ENCODE results near the gene RAB17.
A peak's percentile ranks its signal among the peaks of the same experiment; 100 is the strongest.

The RAB17 gene

DNA sequence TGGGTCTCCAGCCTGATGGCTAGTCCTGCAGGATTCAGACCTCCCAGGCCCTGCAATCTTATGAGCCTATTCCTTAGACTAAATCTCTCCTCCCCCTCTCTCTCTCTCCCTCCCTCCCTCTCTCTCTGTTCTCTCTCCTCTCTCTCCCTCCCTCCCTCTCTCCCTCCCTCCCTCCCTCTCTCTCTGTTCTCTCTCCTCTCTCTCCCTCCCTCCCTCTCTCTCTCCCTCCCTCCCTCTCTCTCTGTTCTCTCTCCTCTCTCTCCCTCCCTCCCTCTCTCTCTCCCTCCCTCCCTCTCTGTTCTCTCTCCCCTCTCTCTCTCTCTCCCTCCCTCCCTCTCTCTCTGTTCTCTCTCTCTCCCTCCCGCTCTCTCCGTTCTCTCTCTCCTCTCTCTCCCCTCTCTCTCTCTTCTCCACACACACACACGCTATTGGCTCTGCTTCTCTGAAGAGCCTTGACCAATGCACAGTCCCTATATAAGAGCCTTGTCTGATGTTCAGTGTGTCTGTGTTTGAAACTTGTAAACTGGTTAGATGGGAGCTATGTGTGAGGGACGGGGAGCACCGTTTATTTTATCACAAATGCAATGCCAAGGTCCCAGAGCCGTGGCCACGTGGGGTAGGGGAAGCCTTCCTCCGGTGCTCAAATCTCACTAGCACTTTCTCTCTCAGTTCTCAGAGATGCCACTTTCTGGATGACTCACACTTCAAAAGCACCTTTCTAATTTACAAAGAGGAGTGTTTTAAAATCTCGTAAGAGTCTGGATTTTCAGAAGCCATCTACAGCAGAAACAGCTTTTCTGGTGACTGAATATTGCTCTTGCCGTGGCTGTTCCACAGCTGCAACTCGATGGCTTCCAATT is 33.5 kb downstream of the RAB17 start:
- no peak for DNase-seq

DNA sequence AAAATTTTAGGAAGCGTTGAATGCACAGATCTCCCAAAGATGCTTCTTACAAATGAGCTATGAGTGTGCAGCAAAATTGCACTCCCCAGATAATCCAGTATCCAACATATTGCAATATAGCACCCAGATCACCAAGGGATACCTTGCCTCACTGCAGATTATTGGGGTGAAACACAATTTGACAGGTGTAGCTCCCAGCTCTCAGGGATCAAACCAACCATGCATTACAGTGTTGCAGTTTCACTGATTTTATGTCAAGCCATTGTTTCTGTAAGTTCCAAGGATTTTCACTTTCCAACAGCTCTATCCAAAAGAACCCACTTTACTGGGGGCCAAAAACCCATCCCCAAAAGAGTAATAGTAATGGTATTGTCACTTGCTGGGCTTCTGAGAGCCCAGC is 35.0 kb downstream of the RAB17 start:
- no peak for DNase-seq

DNA sequence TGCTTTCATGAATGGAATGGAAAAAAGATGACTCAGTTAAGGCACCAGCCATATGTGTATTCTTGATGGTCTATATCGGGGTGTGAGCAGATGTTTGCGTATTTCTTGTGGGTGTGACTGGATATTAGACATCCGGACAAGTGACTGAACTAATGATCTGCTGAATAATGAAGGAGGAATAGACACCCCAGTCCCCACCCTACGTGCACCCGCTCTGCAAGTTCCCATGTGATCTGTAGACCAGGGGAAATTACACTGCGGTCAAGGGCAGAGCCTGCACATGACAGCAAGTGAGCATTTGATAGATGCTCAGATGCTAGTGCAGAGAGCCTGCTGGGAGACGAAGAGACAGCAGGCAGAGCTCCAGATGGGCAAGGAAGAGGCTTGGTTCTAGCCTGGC is 36.6 kb downstream of the RAB17 start:
- no peak for DNase-seq

DNA sequence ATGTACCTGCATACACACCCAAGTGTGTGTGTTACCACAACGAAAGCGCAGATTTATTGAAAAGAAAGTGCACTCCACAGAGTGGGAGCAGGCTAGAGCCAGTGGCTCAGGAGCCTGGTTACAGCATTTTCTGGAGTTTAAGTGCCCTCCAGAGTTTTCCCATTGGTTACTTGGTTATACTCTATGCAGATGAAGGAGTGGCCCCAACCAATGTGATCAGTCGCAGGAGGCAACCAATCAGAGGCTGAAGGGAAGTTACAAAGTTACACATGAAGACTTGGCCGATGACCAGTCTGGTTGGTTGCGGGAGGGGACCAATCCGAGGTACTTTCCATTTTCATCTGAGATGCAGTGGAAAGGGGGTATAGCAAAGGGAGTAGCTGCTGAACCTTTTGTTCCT is 37.6 kb downstream of the RAB17 start:
- no peak for DNase-seq

DNA sequence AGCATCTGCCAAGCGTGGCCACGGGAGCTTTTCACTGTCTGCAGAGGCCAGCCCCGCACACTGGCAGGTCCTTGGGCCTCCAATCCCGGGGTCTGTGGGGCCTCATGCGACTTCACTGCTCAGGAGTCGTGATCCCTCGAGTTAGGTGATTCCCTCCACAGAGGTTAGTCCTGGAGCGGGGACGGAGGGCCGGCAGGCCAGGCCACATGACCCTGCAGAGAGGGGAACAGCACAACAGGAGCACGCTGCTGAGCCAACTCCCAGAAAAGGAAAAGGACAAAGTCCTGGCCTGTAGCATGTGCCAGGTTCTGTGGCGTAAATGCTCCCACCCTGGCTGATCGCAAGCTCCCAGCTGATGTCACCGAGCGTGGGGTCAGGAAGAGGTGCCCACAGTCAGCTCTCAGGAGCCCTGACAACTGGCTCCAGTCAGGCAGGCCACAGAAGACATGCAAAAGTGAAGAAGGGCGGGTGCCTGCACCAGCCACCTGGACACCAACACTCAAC is 39.4 kb downstream of the RAB17 start:
- no peak for DNase-seq

DNA sequence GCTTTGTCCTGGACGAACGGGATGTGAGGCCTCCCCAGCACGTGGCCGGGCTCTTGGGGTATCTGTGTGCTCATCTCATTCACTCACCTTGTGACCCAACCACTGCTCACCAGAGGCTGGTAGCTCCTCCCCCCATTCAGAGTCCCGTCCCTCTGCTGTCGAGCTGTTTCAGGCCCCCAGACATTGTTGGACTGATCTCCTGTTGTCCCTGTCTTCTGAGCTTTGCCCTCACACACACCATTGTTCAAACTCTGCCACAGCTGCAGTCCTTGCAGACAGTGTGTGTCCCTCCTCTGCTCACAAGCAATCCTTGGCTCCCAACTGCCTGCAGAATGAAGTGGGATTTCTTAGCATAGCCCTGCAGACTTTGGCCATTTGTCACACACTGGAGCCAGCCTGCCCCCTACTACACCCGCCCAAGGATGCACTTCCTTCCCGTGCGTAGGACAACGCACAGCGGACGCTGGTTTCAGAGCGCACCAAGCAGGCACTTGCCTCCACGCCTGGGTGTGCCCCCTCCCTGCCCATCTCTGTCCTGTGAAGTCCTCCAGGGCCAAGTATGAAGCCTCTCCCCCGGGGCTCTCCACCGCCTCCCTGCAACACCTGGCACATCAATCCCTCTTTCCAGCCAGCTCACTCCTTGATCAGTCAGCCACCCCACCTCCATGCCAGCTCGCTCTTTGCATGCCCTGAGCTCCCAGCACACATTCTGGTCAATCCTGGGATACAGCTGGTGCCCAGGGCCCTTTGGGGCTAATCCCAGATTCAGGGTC is 40.7 kb downstream of the RAB17 start:
- DNase-seq, result peak in 1 of 2 experiments; percentile 14

DNA sequence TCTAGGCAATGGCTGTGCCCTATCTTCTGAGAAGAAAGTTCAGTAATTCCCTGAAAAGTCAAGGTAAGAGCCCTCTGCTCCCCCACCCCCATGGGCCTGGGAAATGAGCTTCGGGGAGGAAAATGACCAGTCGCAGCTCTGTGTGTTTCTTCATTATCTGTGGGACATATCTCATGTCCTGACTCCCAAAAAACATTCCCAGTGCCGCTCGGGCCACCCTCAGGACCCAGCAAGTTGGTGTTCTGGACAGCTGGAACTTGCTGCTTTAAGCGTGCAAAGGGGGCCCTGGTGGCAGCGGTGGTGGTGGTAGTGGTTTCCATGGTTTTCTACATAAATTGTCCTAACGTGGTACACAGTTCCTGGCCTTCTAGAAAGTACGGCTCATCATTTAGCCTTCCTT is 41.3 kb downstream of the RAB17 start:
- no peak for DNase-seq

DNA sequence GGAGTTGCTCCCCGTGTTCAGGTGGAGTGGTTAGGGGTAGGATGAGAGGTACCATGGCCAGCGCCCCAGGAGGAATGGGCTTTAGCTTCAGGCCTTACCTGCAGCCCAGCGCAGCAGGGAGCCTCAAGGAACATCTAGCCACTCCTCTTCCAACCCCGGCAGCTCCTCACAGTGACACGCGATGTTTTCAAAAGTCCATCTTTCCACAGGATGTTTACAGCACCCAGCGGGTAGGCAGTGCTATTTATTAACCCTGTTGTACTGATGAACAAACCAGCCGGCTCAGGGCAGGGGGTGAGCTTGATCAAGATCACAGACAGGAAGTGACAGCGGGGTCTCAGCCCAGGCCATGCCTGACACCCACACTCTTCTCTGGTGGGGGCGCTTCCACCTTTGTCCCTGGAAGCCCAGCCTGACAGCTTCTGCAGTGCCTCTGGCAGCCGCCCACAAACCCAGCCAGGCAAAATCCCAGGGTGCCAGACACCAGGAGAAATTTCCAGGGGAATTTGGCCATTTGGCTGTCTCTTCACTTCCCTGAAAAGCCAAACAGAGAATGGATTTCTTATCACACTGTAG is 42.6 kb downstream of the RAB17 start:
- no peak for DNase-seq

DNA sequence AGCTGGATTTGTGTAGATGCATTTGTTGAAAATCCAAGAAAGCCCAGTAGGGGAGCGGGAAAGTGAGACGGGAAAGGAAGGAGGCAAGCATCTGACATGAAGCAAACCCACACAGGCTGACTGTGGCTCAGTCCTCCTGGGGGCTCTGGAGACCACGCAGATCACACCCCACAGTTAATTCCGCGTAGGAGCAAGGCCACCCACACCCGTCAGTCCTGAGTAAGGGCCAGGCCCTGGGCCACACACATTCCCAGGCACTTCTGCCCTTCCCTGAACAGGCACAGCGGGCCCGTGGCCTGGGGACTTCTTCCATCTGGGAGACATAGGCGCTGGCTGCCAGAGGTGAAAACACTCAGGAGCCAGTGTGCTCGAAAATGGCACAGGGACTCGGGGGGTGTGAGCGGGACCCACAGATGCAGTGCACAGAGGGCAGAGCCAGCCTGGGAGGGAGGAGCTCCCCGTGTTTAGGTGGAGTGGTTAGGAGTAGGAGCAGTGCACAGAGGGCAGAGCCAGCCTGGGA is 43.6 kb downstream of the RAB17 start:
- DNase-seq, result no peak

DNA sequence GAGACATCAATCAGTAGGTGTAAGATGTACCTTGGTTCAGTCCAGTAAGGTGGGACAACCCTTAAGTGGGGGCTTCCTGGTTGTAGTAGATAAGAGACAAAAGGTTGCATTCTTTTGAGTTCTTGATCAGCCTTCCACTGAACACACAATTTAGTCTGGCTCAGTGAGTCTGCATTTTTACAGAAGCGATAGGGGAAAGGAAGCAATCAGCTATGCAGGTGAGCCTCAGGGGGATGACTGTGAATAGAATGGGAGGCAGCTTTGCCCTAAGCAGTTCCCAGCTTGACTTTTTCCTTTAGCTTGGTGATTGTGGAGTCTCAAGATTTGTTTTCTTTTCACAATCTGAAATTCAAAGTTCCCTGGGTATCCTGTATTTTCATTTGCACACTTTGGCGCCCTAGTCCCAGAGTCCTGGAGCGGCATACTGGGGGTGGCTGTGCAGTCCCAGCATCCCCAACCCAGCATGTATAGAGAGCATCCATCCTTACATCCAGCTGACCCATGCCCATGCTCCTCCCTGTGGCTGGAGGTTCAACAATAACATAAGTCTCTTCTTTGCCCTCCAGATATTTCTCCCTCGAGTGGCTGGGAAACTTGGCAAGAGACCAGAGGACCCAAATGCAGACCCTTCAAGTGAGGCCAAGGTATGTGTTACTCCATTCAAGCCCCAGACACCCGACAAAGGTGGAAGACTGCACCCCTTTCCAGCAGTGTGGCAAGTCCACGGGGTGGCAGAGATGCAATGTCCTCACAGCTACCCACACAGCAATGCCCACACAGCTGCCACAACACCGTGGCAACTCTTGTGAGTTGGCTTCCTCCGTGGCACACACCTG is 44.3 kb downstream of the RAB17 start:
- DNase-seq, result no peak

DNA sequence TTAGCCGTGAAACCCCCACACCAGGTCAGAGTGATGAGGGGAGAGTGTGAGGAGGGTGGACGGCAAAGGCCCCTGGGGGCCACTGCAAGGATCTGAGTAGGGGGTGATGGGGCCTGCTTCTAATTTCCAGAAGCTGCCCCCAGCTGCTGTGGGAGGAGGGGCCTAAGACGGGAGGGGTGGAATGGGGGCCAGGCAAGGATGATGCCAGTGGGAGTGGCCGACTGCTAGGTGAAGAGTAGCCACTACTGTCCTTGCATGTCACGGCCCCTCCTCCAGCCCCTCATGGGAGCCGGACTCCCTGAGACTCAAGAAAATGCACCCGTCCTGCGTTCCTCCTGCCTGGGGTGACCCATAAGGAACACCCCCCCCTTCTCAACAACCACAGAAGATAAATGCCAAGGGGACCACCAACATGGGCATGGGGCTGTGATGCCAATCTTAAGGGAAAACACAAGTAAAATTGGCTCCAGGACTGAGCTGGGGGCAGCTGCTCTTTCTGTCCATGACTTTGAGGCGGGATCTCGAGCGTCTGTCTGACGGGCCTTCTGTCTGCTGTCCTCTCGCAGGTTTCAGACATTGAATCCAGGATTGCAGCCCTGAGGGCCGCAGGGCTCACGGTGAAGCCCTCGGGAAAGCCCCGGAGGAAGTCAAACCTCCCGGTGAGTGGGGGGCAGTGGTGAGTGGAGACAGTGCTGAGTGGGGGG is 48.4 kb downstream of the RAB17 start:
- DNase-seq, result no peak

DNA sequence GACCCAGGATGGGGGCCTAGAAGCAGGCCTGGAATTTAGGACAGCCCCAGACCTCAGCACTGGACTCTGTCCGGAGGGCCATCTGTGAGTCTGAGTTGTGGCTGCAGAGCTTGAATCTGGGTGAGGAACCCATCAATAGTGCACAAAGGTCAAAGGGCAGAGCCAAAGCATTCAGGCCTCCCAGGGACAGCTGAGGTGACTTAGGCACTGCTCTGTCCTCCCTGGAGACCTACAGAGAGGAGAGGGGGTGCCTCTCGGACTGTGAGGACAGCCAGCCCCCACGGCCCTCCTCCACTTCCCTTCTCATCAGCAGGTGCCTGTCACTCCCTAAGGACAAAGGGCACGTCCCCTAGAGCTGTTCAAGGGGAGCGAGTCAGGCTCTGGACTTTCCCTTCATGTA is 49.3 kb downstream of the RAB17 start:
- no peak for DNase-seq

DNA sequence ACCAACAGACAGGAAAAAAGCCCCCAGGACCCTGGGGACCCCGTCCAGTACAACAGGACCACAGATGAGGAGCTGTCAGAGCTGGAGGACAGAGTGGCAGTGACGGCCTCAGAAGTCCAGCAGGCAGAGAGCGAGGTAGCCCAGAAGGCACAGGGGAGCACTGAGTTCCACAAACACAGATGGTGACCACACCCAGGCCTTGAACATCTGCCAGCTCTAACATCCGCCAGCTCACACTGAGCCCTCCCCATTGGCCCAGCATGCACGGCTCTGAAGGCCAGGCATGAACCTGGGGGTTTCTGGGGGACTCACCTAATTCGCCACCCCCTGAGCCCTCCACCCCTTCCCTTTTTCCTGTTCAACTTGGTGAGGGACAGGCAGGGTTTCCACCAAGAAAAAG is 49.7 kb downstream of the RAB17 start:
- DNase-seq, result peak; percentile 47 to 59

DNA sequence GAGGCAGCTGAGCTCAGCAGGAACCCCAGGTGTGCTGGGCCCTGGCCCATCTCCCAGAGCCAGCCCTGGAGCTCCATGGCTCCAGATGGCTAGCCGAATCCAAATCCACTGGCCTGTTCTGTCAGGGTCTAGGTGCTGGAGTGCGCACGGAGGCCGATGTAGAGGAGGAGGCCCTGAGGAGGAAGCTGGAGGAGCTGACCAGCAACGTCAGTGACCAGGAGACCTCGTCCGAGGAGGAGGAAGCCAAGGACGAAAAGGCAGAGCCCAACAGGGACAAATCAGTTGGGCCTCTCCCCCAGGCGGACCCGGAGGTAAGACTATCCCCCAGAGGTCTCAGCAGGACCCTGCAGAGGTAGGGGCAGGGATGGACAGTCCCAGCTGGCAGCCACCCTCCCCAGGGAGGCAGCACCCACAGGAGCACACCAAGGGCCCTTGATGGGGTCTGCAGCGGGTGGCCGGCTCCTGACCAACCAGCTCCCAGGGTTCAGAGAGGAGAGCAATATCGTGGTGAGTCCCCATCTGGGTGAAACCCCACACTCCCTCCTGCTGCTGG is 50.2 kb downstream of the RAB17 start:
- no peak for DNase-seq

DNA sequence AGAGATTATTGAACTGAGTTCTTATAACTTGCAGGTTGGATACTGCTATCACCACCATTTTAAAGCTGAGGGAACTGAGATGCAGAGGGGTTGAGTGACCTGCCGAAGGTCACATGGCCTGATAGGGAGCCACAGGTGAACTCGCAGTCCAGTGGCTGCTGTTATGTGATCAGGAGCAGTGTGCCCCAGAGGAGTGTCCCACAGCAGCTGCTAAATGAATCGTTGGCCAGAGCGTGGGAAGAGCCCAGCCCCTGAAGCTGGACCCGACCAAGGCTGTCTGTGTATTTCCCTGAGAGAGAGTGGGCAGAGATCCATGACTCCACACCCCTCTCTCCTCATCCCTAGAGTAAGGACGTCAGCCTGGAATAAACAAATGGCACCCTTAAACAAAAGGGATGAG is 50.9 kb downstream of the RAB17 start:
- DNase-seq, result no peak

DNA sequence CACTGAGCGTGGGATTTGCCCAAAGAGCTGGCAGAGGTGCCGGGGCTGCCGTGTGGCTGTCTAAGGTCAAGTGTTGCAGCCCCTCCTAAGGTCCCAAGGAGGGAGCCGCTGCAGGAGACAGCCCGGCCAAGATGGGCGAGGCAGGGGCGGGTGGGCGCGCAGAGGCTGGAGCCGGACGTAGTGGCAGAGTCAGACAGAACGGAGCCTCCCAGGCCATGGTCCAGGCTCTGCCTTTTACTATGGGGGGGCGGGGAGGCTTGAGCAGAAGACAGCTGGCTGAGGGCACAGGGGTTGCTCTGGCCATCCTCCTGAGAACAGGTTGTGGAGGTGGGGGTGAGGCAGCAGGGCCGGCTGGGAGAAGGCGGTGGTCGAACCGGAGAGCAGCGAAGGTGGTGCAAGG is 51.6 kb downstream of the RAB17 start:
- no peak for DNase-seq

DNA sequence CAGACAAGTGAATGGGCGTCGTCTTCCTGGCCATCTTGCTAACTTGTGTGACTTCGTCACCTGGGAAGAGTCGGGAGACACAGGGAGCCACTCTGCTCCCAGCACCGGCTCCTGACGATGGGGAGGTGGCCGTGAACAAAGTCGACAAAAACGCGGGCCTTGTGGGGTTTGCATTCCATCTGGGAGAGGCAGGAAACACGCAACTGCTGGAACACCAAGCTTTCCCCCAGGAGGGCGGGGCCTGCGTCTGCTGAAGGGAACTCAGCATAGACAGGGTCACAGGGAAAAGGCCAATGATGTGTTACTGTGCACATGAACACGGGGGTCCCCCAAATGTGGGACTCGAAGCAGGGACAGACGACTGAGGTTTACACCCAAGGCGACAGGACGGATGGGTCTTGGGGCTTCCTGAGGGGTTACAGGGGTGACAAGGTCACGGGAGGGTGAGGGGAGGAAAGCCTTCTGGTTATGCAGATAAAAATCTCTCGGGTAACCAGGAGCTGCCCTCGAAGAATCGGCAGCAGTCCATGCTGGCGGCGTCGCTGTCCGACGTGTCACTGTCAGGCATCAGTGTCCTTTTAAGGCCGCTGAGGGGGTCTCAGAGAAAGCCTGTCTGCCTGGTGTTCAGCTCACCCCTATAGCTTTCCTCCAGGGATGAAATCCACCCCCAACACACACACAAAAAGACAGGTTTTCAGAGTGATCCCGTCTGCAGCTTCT is 52.4 kb downstream of the RAB17 start:
- DNase-seq, result no peak

DNA sequence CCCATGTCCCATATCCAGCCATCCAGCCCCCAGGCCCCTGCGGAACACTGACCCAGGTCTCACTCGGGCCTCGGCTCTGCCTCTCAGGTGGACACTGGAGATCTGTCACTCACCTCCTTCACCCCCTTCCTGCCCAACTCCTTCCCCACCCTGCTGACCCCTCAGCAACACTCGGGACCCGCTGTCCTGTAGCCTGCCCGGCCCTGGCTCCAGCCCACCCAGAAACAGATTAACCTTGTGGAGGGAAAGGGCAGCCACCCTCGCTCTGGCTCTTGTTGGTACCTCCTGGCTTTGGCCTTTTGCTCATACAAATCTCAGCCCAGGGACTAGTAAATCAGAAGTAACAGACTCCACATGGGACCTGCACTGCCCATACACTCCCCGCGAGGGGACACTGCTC is 53.9 kb downstream of the RAB17 start:
- DNase-seq, result no peak

DNA sequence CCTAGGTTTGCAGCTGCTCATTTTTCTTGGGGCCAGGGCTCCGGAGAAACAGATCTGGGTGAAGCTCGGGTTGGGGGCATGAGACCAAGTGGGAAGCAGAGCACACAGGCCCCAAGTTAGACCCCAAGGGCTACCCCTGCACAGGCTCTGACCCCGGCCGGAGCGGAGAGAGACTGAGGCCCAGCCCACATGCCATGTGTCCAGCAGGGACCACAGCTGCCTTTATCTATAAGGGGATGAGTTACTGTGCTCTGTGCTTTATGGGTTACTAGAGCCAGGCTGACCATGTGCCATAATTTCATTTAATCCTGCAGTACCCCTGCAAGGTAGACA is 54.5 kb downstream of the RAB17 start:
- DNase-seq, result no peak

DNA sequence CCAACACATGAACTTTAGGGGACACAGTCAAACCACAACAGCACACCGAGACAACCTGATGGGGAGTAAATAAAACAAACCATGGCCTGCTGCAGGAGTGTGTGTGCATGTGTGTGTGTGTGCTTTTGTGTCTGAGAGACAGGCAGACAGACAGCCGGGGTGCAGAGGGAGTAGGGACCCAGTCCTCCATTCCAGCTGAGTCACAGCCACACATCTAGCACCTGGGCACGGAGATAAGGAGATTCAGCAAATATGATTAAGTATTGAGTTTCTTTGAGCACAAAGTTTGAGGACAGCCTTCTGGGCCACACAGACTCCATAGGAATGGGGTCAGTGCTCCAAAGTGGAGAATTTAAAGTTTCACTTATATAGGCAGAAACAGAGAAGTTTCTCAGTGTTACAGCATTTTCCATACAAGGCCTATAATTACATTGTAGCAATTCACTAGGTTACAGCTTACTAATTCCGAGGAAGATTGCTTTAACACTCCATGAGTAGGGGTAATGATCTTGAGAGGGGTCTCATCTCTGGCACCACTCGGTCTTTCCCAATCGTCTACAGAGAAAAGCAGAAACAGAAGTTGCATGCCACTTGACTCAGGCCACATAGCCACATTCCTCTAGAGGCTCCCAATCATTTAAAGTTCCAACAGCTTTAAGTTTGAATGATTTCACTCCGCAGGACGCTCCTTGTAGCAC is 55.0 kb downstream of the RAB17 start:
- no peak for DNase-seq
